Suprapubic skin (tissue), 4 donors: ENCODE data around the gene MYPOP.

Source experiments
- EP300 ChIP-seq: sonication (generic); formaldehyde crosslinking; IDR thresholded peaks from one replicate; pipeline ENCODE4 v1.6.1; 2017; ENCODE audit warnings: antibody characterized with exemption
- POLR2A ChIP-seq, 2 donors: fragments of 450-650 bp; IDR thresholded peaks; one replicate each; pipeline ENCODE4 v1.6.1; 2017; ENCODE audit warnings: antibody characterized with exemption in 2 of 2, mild to moderate bottlenecking in 2 of 2, moderate library complexity in 2 of 2
- POLR2AphosphoS5 ChIP-seq, 3 donors: sonication (generic); formaldehyde crosslinking; IDR thresholded peaks; one replicate each; pipeline ENCODE4 v1.6.1; 2017; ENCODE audit warnings: antibody characterized with exemption in 3 of 3
- TF ChIP-seq, protein P1 (sequence below), 2 donors: fragments of 200-600 bp in 1 of 2; fragments of 450-650 bp in 1 of 2; sonication (generic) in 1 of 2; IDR thresholded peaks; one replicate each; pipeline ENCODE4 v1.5.1; 2016 to 2019; ENCODE audit warnings: antibody characterized with exemption in 2 of 2, mild to moderate bottlenecking in 1 of 2, moderate library complexity in 1 of 2

GRCh38 chr19:45940515-45940805 is 38.0 kb upstream of the MYPOP start:
- TF ChIP-seq POLR2AphosphoS5 (IDR thresholded peaks at IDR 0.05) (no peak), EP300 (no peak), POLR2A (IDR thresholded peaks at IDR 0.05) (no peak)
- TF ChIP-seq, protein P1, sequence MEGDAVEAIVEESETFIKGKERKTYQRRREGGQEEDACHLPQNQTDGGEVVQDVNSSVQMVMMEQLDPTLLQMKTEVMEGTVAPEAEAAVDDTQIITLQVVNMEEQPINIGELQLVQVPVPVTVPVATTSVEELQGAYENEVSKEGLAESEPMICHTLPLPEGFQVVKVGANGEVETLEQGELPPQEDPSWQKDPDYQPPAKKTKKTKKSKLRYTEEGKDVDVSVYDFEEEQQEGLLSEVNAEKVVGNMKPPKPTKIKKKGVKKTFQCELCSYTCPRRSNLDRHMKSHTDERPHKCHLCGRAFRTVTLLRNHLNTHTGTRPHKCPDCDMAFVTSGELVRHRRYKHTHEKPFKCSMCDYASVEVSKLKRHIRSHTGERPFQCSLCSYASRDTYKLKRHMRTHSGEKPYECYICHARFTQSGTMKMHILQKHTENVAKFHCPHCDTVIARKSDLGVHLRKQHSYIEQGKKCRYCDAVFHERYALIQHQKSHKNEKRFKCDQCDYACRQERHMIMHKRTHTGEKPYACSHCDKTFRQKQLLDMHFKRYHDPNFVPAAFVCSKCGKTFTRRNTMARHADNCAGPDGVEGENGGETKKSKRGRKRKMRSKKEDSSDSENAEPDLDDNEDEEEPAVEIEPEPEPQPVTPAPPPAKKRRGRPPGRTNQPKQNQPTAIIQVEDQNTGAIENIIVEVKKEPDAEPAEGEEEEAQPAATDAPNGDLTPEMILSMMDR (IDR thresholded peaks at IDR 0.05) = no peak
